Tibial nerve (tissue), 3 donors: ENCODE results near the gene CD209.

ENCODE experiments used
- POLR2A ChIP-seq, 2 donors: fragments of 450-650 bp; IDR thresholded peaks; one replicate each; pipeline ENCODE4 v1.6.1; 2017; ENCODE audit warnings: antibody characterized with exemption in 2 of 2, mild to moderate bottlenecking in 2 of 2, moderate library complexity in 2 of 2
- TF ChIP-seq, protein P1 (sequence below), 5 experiments: fragments of 200-600 bp in 3 of 5; fragments of 450-650 bp in 2 of 5; sonication (generic) in 3 of 5; IDR thresholded peaks; one replicate each; pipeline ENCODE4 v1.5.1; 2016 to 2019; ENCODE audit warnings: antibody characterized with exemption in 5 of 5, mild to moderate bottlenecking in 3 of 5, moderate library complexity in 2 of 5

DNA sequence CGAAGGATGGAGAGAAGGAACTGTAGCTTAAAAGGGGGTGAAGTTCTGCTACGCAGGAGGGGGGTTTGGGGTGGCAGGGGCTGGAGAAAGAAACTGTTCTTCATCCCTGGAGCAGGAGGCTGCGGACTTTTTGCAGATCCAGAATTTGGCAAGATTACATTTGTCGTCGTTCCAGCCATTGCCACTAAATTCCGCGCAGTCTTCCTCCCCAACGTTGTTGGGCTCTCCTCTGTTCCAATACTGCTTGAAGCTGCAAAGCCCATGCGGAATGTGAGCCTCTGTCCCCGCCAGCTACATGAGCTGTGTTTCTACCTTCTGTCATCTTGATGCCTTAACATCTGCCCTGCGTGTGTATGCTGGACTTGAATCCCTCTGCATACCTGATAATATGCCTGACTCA lies 4.3 kb downstream of the CD209 start:
- TF ChIP-seq, protein P1, sequence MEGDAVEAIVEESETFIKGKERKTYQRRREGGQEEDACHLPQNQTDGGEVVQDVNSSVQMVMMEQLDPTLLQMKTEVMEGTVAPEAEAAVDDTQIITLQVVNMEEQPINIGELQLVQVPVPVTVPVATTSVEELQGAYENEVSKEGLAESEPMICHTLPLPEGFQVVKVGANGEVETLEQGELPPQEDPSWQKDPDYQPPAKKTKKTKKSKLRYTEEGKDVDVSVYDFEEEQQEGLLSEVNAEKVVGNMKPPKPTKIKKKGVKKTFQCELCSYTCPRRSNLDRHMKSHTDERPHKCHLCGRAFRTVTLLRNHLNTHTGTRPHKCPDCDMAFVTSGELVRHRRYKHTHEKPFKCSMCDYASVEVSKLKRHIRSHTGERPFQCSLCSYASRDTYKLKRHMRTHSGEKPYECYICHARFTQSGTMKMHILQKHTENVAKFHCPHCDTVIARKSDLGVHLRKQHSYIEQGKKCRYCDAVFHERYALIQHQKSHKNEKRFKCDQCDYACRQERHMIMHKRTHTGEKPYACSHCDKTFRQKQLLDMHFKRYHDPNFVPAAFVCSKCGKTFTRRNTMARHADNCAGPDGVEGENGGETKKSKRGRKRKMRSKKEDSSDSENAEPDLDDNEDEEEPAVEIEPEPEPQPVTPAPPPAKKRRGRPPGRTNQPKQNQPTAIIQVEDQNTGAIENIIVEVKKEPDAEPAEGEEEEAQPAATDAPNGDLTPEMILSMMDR (IDR thresholded peaks at IDR 0.05): no peak
- TF ChIP-seq POLR2A (IDR thresholded peaks at IDR 0.05): no peak
